Stomach (tissue), 4 donors: ENCODE measurements around the gene TINAGL1.

Experiments
- CTCF ChIP-seq, 7 experiments: fragments of 450-650 bp in 4 of 7; fragments of 200-600 bp in 3 of 7; sonication (generic) in 3 of 7; IDR thresholded peaks; one replicate each; pipeline ENCODE4 v1.5.1; 2016 to 2019; ENCODE audit warnings: antibody characterized with exemption in 7 of 7, control low read depth in 2 of 7, mild to moderate bottlenecking in 1 of 7
- EP300 ChIP-seq: sonication (generic); formaldehyde crosslinking; IDR thresholded peaks from one replicate; pipeline ENCODE4 v1.6.1; 2017; ENCODE audit warnings: antibody characterized with exemption
- POLR2A ChIP-seq, 4 donors: fragments of 450-650 bp; IDR thresholded peaks; one replicate each; pipeline ENCODE4 v1.6.1; 2016; ENCODE audit warnings: antibody characterized with exemption in 4 of 4, control low read depth in 2 of 4, mild to moderate bottlenecking in 1 of 4, moderate library complexity in 1 of 4

- peak in 6 of 7 experiments; percentile 47 to 96 (median 94) for TF ChIP-seq CTCF (IDR thresholded peaks at IDR 0.05)
- TF ChIP-seq POLR2A (IDR thresholded peaks at IDR 0.05), result no peak
- TF ChIP-seq EP300, result no peak
Measured at GRCh38 chr1:31548907-31549808, 27.2 kb upstream of the TINAGL1 start.
